Keratinocyte (primary cell): ENCODE data around the gene GBX2.

Source experiments
- EZH2 ChIP-seq: IDR thresholded peaks from one replicate; pipeline ENCODE4 v1.6.1; 2012; ENCODE audit warnings: inconsistent platforms, mild to moderate bottlenecking, low read length, moderate library complexity
- TF ChIP-seq, protein P1 (sequence below), 3 experiments: IDR thresholded peaks in 1 of 3; conservative IDR thresholded peaks in 1 of 3; optimal IDR thresholded peaks in 1 of 3; 2 replicates in 2 of 3; 3 replicates in 1 of 3; pipeline versions ENCODE3 to v1.5.1; 2011; ENCODE audit warnings: low read length in 3 of 3, mild to moderate bottlenecking in 3 of 3, moderate library complexity in 2 of 3, control low read depth in 1 of 3, inconsistent platforms in 1 of 3; ENCODE audit not compliant: insufficient read depth in 2 of 3; ENCODE audit errors: extremely low read depth in 1 of 3

DNA sequence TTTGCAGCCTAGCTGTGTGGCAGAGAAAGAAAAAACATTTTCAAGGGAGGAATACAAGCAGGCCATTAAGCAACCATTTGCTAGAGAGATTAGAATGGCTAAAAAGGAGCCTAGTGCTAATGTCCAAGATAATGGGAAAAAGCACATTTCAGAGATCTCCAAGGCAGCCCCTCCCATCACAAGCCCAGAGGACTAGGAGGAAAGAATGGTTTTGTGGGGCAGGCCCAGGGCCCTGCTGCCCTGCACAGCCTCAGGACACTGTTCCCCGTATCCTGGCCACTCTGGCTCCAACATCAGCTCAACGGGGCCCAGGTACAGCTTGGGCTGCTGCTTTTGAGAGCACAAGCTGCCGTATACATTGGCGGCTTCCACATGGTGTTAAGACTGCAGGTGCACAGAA is 16.5 kb upstream of the GBX2 start:
- TF ChIP-seq, protein P1, sequence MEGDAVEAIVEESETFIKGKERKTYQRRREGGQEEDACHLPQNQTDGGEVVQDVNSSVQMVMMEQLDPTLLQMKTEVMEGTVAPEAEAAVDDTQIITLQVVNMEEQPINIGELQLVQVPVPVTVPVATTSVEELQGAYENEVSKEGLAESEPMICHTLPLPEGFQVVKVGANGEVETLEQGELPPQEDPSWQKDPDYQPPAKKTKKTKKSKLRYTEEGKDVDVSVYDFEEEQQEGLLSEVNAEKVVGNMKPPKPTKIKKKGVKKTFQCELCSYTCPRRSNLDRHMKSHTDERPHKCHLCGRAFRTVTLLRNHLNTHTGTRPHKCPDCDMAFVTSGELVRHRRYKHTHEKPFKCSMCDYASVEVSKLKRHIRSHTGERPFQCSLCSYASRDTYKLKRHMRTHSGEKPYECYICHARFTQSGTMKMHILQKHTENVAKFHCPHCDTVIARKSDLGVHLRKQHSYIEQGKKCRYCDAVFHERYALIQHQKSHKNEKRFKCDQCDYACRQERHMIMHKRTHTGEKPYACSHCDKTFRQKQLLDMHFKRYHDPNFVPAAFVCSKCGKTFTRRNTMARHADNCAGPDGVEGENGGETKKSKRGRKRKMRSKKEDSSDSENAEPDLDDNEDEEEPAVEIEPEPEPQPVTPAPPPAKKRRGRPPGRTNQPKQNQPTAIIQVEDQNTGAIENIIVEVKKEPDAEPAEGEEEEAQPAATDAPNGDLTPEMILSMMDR (optimal IDR thresholded peaks at IDR 0.05 in 1 of 3, IDR thresholded peaks at IDR 0.05 in 1 of 3, conservative IDR thresholded peaks at IDR 0.05 in 1 of 3; ENCODE audit: extremely low read depth in 1 of 3, insufficient read depth in 2 of 3, low read length in 3 of 3) = no peak
- TF ChIP-seq EZH2 = no peak
